ENCODE data around the gene DLK1.

- TF ChIP-seq POLR2A (IDR thresholded peaks at IDR 0.05) (no peak), CTCF (IDR thresholded peaks at IDR 0.05) (no peak), EP300 (IDR thresholded peaks at IDR 0.05) (no peak), POLR2AphosphoS5 (IDR thresholded peaks at IDR 0.05) (no peak)
Measured at GRCh38 chr14:100781952-100782351, 55.3 kb downstream of the DLK1 start.
